Activated T-helper 1 cell treated with anti-CD3 and anti-CD28 coated beads, Interleukin-12 subunit alpha, Interleukin-12 subunit beta, Interleukin-2, Interleukin-4 antibody, amounts not matched to agents 30 ng/mL and 10 ng/mL and 1 ng/mL, durations not matched to agents 14 hours and 24 hours and 36 hours (primary cell): ENCODE measurements around the gene CCDC85C. TPM values are rescaled to one million over a fixed set of nuclear protein-coding genes. Genes with fewer than 3 reads are reported as not detected.

ENCODE experiments used
- DNase-seq: peaks from one replicate; pipeline ENCODE4 v3.0.0; 2021; ENCODE audit warnings: low spot score
- H3K27ac Mint-ChIP-seq: one replicate; pipeline ENCODE4 v1.8.0; 2021; ENCODE audit warnings: mild to moderate bottlenecking, mixed read lengths
- H3K27me3 Mint-ChIP-seq: one replicate; pipeline ENCODE4 v1.8.0; 2022; ENCODE audit warnings: mild to moderate bottlenecking, moderate library complexity, mixed read lengths; ENCODE audit not compliant: insufficient read depth
- H3K36me3 Mint-ChIP-seq: one replicate; pipeline ENCODE4 v1.8.0; 2021; ENCODE audit warnings: low read depth, mixed read lengths
- H3K4me1 Mint-ChIP-seq: one replicate; pipeline ENCODE4 v1.8.0; 2021; ENCODE audit warnings: low read depth, mixed read lengths
- H3K4me3 Mint-ChIP-seq: one replicate; pipeline ENCODE4 v1.8.0; 2021; ENCODE audit warnings: mild to moderate bottlenecking, moderate library complexity, mixed read lengths
- H3K9me3 Mint-ChIP-seq: one replicate; pipeline ENCODE4 v1.8.0; 2021; ENCODE audit warnings: mixed read lengths
- intact Hi-C: fragments of 100-400 bp; cut with micrococcal nuclease; formaldehyde crosslinking; loops from one replicate; pipeline ENCODE4 v1.15.1; 2024
- total RNA-seq: library from RNA; stranded (reverse); gene quantifications from 2 replicates; pipeline ENCODE4 v1.2.3, GENCODE V29; 2022

CCDC85C gene
- total RNA-seq, 1 donor from 2014 or later: 7.4 TPM

GRCh38 chr14:99463974-99464373 is 140.0 kb downstream of the CCDC85C start:
- H3K36me3 Mint-ChIP-seq: peaks cover 33% of the 10 kb centered on the region
- no peak overlapping the region for H3K27ac Mint-ChIP-seq
- no peak overlapping the region for H3K4me3 Mint-ChIP-seq
- intact Hi-C loops: no loop called here
- DNase-seq: no peak
- peaks cover 21% of the 10 kb centered on the region for H3K4me1 Mint-ChIP-seq
- H3K9me3 Mint-ChIP-seq: no peaks in the 10 kb centered on the region
- H3K27me3 Mint-ChIP-seq: no peaks in the 10 kb centered on the region

DNA sequence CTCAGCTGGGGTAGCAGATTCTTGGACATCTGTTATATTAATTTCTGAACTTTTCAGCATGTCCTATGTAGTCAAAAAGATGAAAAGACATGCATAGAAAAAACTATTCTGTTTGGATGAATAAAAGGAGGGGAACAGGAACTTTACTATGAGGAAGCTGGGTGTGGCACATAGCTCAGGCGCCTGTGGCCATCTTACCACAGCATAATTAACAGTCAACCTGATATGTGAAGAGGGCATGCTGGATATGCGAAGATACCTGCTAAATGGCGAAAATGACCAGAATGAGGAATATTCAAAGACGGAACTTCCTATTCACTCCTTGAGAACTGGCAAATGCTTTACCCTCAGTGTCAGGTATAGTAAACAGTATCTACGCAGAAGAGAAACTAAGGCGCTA is 141.8 kb downstream of the CCDC85C start:
- intact Hi-C loops: no loop called here
- H3K27ac Mint-ChIP-seq: no peak overlapping the region
- no peaks in the 10 kb centered on the region for H3K27me3 Mint-ChIP-seq
- H3K4me3 Mint-ChIP-seq: no peak overlapping the region
- no peaks in the 10 kb centered on the region for H3K9me3 Mint-ChIP-seq
- DNase-seq: no peak
- peaks cover 8% of the 10 kb centered on the region for H3K4me1 Mint-ChIP-seq
- peaks cover 37% of the 10 kb centered on the region for H3K36me3 Mint-ChIP-seq

- Mint-ChIP-seq H3K4me1 (peaks cover 8% of the 10 kb centered on the region), H3K4me3 (no peak overlapping the region), H3K27me3 (no peaks in the 10 kb centered on the region), H3K27ac (no peak overlapping the region), H3K36me3 (peaks cover 44% of the 10 kb centered on the region), H3K9me3 (no peaks in the 10 kb centered on the region)
- intact Hi-C loops: no loop called here
- no peak for DNase-seq
Measured at GRCh38 chr14:99461411-99462085, 142.5 kb downstream of the CCDC85C start.

DNA sequence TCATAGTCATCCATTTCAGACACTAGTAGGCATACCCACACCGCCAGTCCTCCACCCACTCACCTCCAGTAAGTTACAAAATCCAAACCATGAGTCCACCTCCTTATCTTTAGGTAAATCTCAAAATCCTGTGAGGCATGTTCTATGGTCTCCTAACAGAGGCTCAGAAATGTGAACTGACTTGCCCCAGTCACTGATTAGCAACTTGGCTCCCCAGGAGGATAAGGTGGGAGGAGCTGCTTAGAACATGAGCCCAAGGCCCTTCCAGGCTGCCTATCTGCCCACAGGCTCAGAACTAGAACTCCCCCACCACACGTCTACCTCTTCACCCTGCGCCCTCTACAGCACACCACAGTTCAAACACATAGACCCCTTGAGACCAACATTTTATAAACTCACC is 143.2 kb downstream of the CCDC85C start:
- peaks cover 8% of the 10 kb centered on the region for H3K4me1 Mint-ChIP-seq
- no peaks in the 10 kb centered on the region for H3K27me3 Mint-ChIP-seq
- H3K36me3 Mint-ChIP-seq: peaks cover 42% of the 10 kb centered on the region
- no peaks in the 10 kb centered on the region for H3K9me3 Mint-ChIP-seq
- intact Hi-C loops: no loop called here
- H3K27ac Mint-ChIP-seq: no peak overlapping the region
- DNase-seq: no peak
- no peak overlapping the region for H3K4me3 Mint-ChIP-seq

GRCh38 chr14:99459481-99460100 is 144.4 kb downstream of the CCDC85C start:
- Mint-ChIP-seq H3K9me3 (no peaks in the 10 kb centered on the region), H3K27me3 (no peaks in the 10 kb centered on the region), H3K27ac (no peak overlapping the region), H3K4me3 (no peak overlapping the region), H3K36me3 (peaks cover 47% of the 10 kb centered on the region), H3K4me1 (peaks cover 8% of the 10 kb centered on the region)
- DNase-seq: no peak
- intact Hi-C loops: no loop called here

DNA sequence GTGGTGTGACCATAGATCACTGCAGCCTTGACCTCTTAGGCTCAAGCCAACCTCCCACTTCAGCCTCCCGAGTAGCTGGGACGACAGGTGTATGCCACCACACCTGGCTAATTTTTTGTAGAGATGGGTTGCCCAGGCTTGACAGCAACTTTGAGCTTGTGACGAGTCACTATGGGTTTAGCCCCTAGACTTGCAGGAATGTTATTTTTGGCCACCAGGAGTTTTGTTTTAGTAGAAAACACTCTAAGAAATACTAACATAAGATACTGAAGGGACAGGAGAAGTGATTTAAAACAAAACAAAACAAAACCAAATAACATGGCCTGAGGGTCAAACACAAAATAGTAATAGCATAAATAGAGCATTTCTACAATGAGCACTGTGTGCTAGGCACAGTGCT is 149.8 kb downstream of the CCDC85C start:
- intact Hi-C loops: no loop called here
- Mint-ChIP-seq H3K4me3 (no peak overlapping the region), H3K27ac (no peak overlapping the region), H3K9me3 (no peaks in the 10 kb centered on the region), H3K27me3 (no peaks in the 10 kb centered on the region), H3K4me1 (no peaks in the 10 kb centered on the region), H3K36me3 (peaks cover 26% of the 10 kb centered on the region)
- no peak for DNase-seq

- Mint-ChIP-seq H3K4me1 (no peaks in the 10 kb centered on the region), H3K27ac (no peak overlapping the region), H3K27me3 (no peaks in the 10 kb centered on the region), H3K4me3 (no peak overlapping the region), H3K36me3 (peaks cover 28% of the 10 kb centered on the region), H3K9me3 (no peaks in the 10 kb centered on the region)
- no peak for DNase-seq
- intact Hi-C loops: no loop called here
Measured at GRCh38 chr14:99452968-99453367, 151.0 kb downstream of the CCDC85C start.

- Mint-ChIP-seq H3K36me3 (peaks cover 28% of the 10 kb centered on the region), H3K27ac (no peak overlapping the region), H3K4me1 (no peaks in the 10 kb centered on the region), H3K4me3 (no peak overlapping the region), H3K27me3 (no peaks in the 10 kb centered on the region), H3K9me3 (no peaks in the 10 kb centered on the region)
- DNase-seq: no peak
- intact Hi-C loops: no loop called here
Measured at GRCh38 chr14:99451234-99451633, 152.8 kb downstream of the CCDC85C start.

GRCh38 chr14:99450266-99450665 is 153.7 kb downstream of the CCDC85C start:
- peaks cover 26% of the 10 kb centered on the region for H3K36me3 Mint-ChIP-seq
- intact Hi-C loops: no loop called here

More at GRCh38 chr14:99450266-99450665, 153.7 kb downstream of the CCDC85C start:
- Mint-ChIP-seq H3K4me3 (no peak overlapping the region), H3K9me3 (no peaks in the 10 kb centered on the region), H3K27me3 (no peaks in the 10 kb centered on the region), H3K27ac (no peak overlapping the region), H3K4me1 (no peaks in the 10 kb centered on the region)
- no peak for DNase-seq

Other genes starting within 250 kb of the CCDC85C start
- 60.6 and 61.7 TPM in 2 replicates for gene SETD3, start 123.3 kb downstream of the CCDC85C start, total RNA-seq
- gene CCNK, start 122.8 kb downstream of the CCDC85C start, total RNA-seq: 80.8 and 87.1 TPM in 2 replicates
- gene HHIPL1, start 40.9 kb upstream of the CCDC85C start, total RNA-seq: not detected in 2 replicates
- gene CYP46A1, start 80.1 kb upstream of the CCDC85C start, total RNA-seq: 0.27 TPM in 1 of 2 replicates, not detected in the other
- gene EML1, start 189.2 kb upstream of the CCDC85C start, total RNA-seq: 0.76 and 0.91 TPM in 2 replicates